Daoy (cell line): ENCODE results near the gene CDNF. TPM values are rescaled to one million over a fixed set of nuclear protein-coding genes. Genes with fewer than 3 reads are reported as not detected.
A peak's percentile ranks its signal among the peaks of the same experiment; 100 is the strongest.
"Not testable (repeated sequence)": the region's sequence is repeated elsewhere in the genome, so short reads cannot be mapped to it uniquely, and the experiment has no call there.

Experiments used
- DNase-seq: peaks from one replicate; pipeline ENCODE4 v3.0.0-alpha.2; 2015; ENCODE audit warnings: low read depth
- total RNA-seq: library from RNA; depleted of rRNA; stranded (reverse); fragments of >200 nt; shearing (Covaris generic); gene quantifications from 2 replicates; pipeline ENCODE4 v1.2.3, GENCODE V29; 2014

Gene CDNF
- total RNA-seq, 1 experiment from 2014 or later: not detected

- no peak for DNase-seq
Measured at GRCh38 chr10:14839305-14839695, 1.5 kb upstream of the CDNF start.

GRCh38 chr10:14838582-14839304 lies 906 bp upstream of the CDNF start:
- DNase-seq: peak; percentile 15

GRCh38 chr10:14837003-14837756 lies 657 bp downstream of the CDNF start:
- DNase-seq: no peak

DNA sequence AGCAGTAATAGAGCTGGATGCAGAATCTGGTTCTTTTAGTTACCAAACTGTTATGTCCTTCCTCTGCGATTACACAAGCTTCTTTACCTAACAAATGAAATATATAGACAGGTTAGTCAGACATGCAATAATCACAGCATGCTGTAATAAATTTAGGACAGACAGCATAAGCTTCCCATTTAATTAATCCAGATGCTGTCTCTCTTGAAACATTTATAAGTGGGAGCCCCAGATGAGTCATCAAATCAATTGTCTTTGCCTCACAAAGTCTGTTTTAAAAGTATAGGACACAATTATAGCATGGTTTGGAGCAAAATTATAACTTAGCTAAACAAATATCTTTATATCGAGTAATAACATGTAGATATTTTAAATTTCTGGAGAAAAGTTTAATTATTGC lies 1.6 kb downstream of the CDNF start:
- no peak for DNase-seq

DNA sequence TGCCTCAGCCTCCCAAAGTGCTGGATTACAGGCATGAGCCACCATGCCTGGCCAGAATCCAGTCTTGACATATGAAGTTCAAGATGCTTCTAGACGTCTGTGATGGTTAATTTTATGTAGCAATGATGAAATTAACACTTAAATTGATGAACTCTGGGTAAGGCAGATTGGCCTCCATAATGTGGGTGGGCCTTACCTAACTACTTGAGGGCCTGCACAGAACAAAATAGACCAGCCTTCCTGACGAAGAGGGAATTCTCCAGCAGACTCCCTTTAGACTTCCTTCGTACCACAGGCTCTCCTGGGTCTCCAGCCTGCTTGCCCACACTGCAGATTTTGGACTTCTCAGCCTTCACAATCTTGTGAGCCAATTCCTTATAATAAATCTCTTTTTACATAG lies 4.7 kb downstream of the CDNF start:
- DNase-seq: no peak

DNA sequence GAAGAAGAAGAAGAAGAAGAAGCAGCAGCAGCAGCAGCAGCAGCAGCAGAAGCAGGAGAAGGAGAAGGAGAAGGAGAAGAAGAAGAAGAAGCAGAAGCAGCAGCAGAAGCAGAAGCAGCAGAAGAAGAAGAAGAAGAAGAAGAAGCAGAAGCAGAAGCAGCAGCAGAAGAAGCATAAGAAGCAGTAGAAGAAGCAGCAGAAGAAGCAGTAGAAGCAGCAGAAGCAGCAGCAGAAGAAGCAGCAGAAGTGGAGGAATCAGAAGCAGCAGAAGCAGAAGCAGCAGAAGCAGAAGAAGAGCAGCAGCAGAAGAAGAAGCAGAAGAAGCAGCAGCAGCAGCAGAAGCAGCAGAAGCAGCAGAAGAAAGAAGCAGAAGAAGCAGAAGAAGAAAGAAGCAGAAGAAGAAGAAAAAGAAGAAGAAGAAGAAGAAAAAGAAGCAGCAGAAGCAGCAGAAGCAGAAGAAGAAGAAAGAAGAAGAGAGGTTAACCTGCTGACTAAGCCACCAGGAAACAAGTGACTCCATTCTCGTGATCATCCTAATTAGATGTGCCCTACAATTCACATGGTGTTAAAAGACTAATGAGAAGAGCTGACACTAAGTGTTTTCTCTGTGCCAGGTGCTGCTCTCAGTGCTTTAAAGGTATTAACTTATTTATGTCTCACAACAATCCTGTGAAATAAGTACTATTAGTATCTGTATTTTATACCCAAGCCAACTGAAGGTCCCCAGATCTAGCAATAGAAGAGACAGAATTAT lies 11.6 kb downstream of the CDNF start:
- DNase-seq: no peak

DNA sequence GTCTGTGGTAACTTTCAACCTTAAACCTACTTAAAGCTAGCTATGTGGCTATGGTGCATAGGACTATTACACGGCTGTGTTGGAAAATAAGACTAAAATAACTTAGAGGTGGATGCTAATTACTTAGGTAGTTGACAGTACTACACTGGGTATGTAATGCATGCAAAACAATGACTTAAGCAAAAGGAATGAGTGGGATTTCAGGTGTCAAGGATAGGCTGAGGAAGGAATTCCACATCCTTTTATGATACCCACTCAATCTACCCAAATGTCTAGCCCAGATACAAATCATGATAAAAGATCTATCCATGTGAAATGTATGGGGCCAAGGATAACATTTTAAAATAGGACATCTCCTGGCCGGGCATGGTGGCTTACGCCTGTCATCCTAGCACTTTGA lies 13.9 kb downstream of the CDNF start:
- no peak for DNase-seq

DNA sequence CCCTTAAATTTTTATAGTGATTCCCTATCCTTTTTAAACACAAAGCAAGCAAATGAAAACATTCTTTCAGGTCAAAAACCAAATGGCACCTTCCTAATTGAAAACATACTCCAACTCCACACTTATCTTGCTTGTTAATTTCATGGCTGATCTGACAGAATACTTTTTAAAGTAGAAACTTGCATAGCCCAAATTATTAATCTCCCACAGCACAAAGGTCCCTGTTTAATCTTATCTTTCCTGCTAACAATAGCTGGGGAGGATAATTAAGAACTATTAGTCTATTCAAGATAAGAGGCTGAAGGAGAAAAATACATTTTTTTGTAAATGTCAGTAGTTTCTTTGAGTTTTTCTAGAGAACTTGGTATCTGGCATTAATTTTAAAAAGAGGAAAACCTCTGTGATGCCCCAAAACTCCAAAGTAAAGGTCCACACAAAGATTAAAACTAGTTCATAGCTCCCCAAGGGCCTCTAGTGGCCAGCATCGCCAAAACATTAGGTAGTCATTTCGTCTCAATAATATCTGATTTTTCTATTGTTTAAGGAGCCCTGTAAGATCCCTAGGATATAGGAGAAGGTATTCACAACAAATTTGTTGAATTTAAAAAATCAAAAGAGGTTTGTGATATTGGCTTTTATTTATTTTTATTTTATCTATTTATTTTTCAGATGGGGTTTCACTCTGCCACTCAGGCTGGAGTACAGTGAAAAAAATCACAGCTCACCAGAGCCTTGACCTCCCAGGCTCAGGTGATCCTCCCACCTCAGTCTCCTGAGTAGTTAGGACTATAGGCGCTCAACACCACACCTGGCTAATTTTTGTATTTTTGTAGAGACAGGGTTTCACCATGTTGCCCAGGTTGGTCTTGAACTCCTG lies 14.7 kb downstream of the CDNF start:
- peak; percentile 21 for DNase-seq

DNA sequence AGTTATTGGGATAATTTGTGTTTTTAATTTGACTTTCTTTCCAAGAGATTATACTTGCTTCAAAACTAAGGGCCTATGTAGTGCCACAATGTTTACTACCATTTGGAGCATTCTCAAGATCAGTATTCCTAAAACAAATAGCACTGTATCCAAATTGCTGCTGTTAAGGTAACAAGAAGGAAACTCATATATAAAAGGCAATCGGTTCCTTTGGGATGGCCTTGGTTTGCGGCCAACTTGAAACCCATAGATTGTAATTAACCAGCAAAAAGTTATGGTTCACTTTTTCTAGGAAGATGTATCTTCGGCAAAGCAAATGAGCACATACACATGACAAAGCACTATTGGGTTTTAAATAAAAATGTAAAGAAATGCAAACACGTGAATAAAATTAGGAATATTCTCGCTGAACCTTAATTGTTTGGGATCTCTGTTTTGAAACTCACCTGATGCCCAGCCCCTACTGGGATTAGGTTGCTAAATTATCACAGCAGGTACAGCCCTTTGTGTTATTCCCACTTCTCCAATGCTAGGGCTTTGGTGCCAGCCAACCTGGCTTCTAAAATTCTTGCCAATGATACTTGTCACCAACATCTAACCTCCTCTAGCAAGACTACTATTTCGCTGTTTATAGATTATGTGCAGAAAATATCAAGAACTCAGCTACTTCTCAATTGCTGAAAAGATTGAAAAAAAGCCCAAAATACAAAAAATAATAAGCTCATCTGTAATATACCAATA lies 16.0 kb downstream of the CDNF start:
- DNase-seq: no peak

- DNase-seq: no peak
Measured at GRCh38 chr10:14820775-14821154, 17.1 kb downstream of the CDNF start.

DNA sequence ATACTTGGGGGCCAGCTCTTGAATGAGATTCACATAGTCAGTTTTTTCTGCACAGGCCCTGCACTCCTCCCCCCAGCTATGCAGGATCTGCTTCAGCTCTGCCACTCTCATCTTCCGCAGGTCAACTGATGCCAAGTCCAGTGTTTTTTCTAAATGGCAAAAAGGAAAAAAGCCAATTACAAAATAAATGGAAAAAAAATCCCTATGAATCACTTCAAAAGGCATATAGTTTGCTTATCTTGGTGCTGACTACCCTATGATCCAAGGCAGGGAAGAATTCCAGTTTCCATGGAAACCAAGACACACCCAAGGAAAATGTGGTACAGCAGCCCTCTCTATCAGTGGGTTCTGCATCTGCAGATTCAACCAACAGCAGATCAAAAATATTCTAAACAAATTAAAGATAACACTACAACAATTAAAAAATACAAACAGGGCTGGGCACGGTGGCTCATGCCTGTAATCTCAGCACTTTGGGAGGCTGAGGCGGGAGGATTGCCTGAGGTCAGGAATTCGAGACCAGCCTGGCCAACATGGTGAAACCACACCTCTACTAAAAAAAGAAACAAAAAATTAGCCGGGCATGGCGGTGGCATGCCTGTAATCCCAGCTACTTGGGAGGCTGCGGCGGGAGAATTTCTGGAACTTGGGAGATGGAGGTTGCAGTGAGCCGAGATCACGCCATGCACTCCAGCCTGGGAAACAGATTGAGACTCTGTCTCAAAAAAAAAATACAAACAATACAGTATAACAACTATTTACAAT lies 17.6 kb downstream of the CDNF start:
- peak; percentile 72 for DNase-seq

GRCh38 chr10:14816717-14817116 lies 21.1 kb downstream of the CDNF start:
- not testable (repeated sequence) for DNase-seq

DNA sequence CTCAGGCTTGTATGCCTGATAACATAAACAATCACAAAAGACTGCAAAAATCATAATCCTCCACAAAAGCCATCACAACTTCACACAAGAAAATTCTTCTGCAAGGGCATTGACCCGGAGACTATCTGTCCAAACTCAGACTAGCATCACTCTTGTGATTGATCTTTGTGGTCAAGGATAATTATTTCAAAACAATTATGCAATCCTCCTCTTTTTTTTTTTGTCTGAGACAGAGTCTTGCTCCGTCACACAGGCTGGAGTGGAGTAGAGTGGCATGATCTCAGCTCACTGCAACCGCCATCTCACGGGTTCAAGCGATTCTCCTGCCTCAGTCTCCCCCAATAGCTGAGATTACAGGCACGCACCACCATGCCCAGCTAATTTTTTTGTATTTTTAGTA lies 22.2 kb downstream of the CDNF start:
- DNase-seq: no peak

- no peak for DNase-seq
Measured at GRCh38 chr10:14812271-14812670, 25.6 kb downstream of the CDNF start.

- no peak for DNase-seq
Measured at GRCh38 chr10:14810969-14811953, 26.6 kb downstream of the CDNF start.

DNA sequence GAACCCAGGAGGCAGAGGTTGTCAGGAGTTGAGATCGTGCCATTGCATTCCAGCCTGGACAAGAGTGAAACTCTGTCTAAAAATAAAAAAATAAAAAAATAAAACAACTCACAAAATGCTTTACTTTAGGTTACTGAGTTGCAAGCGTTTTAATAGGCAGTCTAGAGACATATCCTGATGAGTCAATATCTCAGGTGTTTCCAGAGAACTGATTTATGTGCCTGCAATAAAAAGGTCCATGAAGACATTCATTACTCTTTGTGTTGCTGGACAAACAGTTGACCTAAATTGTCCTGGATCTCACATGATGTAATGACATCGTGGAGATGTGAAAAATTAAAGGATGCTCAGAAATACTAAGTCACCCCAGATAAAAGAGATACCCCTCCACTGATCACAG lies 31.5 kb downstream of the CDNF start:
- DNase-seq: no peak

DNA sequence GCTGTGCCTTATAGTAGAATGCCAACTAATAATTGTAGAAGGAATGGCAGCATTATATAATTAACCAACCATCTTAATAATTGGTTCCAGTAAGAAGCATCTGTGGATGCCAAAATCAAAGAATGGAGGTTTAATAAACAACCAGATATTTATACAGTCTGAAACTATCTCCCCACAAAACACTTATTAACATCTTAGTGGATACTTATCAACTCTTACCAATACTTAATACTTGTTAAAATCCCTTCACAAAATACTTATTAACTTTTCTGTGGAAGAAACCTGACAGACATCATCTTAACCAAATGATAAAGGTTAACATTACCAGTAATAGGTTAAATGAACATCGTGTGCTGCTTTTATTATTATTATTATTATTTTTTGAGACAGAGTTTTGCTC lies 34.0 kb downstream of the CDNF start:
- DNase-seq: no peak

GRCh38 chr10:14801723-14802122 lies 36.1 kb downstream of the CDNF start:
- DNase-seq: no peak

DNA sequence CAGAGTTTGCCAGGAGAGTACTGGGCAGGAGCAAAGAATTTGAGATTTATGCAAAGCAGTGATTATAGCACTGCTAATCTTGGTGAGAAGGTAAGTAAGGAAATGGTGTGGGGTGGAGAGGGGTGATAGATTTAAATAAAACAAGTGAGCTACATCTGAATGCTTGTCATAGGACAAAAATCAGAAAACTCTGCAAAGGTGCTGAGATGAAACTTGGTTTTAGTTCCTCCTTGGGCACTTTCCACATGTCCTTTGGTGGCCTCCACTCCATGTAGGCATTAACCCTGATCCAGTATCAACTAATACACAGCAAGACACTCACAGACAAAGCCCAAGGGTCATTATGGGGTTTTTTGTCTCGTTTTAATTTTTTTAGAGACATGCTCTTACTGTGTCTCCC lies 37.4 kb downstream of the CDNF start:
- DNase-seq: no peak
